Thyroid gland (tissue), 4 donors: ENCODE data around the gene CAPZB. TPM values are rescaled to one million over a fixed set of nuclear protein-coding genes. Genes with fewer than 3 reads are reported as not detected.

ENCODE experiments used
- DNase-seq, 2 donors: peaks; one replicate each; pipeline ENCODE4 v3.0.0-alpha.2; 2019
- H3K27ac ChIP-seq, 3 donors: fragments of 200-600 bp; sonication (generic); 1 replicate in 2 of 3; 2 replicates in 1 of 3; pipeline ENCODE4 v1.5.1; 2016 to 2019; ENCODE audit warnings: mild to moderate bottlenecking in 1 of 3, moderate library complexity in 1 of 3
- H3K27me3 ChIP-seq: fragments of 200-600 bp; sonication (generic); one replicate; pipeline ENCODE4 v1.5.1; 2019
- H3K36me3 ChIP-seq, 2 donors: fragments of 200-600 bp; sonication (generic); one replicate each; pipeline ENCODE4 v1.5.1; 2016 to 2019
- H3K4me1 ChIP-seq, 2 donors: fragments of 200-600 bp; sonication (generic); one replicate each; pipeline ENCODE4 v1.5.1; 2017 to 2019
- H3K4me3 ChIP-seq, 3 donors: fragments of 200-600 bp; sonication (generic); replicated peaks in 1 of 3; 1 replicate in 2 of 3; 2 replicates in 1 of 3; pipeline ENCODE4 v1.5.1; 2016; ENCODE audit warnings: mild to moderate bottlenecking in 1 of 3
- H3K9me3 ChIP-seq: fragments of 200-600 bp; sonication (generic); one replicate; pipeline ENCODE4 v1.5.1; 2017
- POLR2A ChIP-seq, 2 donors: fragments of 450-650 bp; IDR thresholded peaks; one replicate each; pipeline ENCODE4 v1.6.1; 2017; ENCODE audit warnings: antibody characterized with exemption in 2 of 2, mild to moderate bottlenecking in 2 of 2, moderate library complexity in 1 of 2
- WGBS, 2 donors: methylation state at CpG; one replicate each; pipeline ENCODE4 v1.1.5; 2017; 5-methylcytosine and 5-hydroxymethylcytosine counted together
- intact Hi-C: fragments of 100-400 bp; cut with DNase I; formaldehyde crosslinking; loops from one replicate; pipeline ENCODE4 v1.15.1; 2023
- total RNA-seq, 4 donors: library from RNA; depleted of rRNA; stranded (reverse); fragments of >200 nt; gene quantifications; one replicate each; pipeline ENCODE4 v1.2.3, GENCODE V29; 2016
- TF ChIP-seq, protein P1 (sequence below), 6 experiments: fragments of 200-600 bp in 3 of 6; fragments of 450-650 bp in 3 of 6; sonication (generic) in 3 of 6; IDR thresholded peaks; one replicate each; pipeline ENCODE4 v1.5.1; 2016 to 2019; ENCODE audit warnings: antibody characterized with exemption in 6 of 6, mild to moderate bottlenecking in 2 of 6, inconsistent platforms in 1 of 6, moderate library complexity in 1 of 6

CAPZB gene
- total RNA-seq, 4 donors from 2014 or later, result 75.4 to 116 (median 93.1) TPM

DNA sequence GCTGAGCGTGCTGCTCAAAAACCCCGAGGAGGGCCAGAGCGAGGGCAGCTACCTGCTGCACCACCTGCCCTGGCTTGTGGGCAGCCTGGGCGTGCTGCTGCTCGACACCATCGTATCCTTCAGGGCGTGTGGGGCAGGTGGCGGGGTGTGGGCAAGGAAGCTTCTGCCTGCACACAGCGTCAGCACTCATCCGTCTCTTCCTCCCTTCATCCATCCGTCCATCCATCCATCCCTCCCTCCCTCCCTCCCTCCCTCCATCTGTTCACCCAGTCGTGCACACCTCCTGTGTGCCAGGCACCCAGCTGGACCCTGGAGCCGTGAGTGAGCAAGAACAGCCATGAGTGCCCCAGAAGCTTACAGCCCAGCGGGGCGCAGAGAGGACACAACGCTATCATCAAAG, 158.0 kb downstream of the CAPZB start:
- TF ChIP-seq POLR2A (IDR thresholded peaks at IDR 0.05), result no peak
- TF ChIP-seq, protein P1, sequence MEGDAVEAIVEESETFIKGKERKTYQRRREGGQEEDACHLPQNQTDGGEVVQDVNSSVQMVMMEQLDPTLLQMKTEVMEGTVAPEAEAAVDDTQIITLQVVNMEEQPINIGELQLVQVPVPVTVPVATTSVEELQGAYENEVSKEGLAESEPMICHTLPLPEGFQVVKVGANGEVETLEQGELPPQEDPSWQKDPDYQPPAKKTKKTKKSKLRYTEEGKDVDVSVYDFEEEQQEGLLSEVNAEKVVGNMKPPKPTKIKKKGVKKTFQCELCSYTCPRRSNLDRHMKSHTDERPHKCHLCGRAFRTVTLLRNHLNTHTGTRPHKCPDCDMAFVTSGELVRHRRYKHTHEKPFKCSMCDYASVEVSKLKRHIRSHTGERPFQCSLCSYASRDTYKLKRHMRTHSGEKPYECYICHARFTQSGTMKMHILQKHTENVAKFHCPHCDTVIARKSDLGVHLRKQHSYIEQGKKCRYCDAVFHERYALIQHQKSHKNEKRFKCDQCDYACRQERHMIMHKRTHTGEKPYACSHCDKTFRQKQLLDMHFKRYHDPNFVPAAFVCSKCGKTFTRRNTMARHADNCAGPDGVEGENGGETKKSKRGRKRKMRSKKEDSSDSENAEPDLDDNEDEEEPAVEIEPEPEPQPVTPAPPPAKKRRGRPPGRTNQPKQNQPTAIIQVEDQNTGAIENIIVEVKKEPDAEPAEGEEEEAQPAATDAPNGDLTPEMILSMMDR (IDR thresholded peaks at IDR 0.05), result no peak
- H3K36me3 ChIP-seq, result peaks cover 24 to 33% of the 10 kb centered on the region in 2 donors
- no peaks in the 10 kb centered on the region for H3K9me3 ChIP-seq
- intact Hi-C loops, result no loop called here
- DNase-seq, result no peak
- no peak overlapping the region for H3K27ac ChIP-seq
- 87 to 95% methylated on average over 14 to 15 of the region's 16 CpGs for WGBS, 2 donors
- H3K27me3 ChIP-seq, result no peaks in the 10 kb centered on the region
- no peak overlapping the region for H3K4me3 ChIP-seq
- H3K4me1 ChIP-seq, result no peaks in the 10 kb centered on the region

GRCh38 chr1:19326748-19327065, 158.6 kb downstream of the CAPZB start:
- no peak for DNase-seq
- H3K4me3 ChIP-seq, result no peak overlapping the region
- no peak overlapping the region for H3K27ac ChIP-seq
- no peaks in the 10 kb centered on the region for H3K4me1 ChIP-seq
- peaks cover 24 to 33% of the 10 kb centered on the region in 2 donors for H3K36me3 ChIP-seq
- no peaks in the 10 kb centered on the region for H3K9me3 ChIP-seq
- 77 to 87% methylated on average over 4 to 6 of the region's 6 CpGs for WGBS, 2 donors
- no peak for TF ChIP-seq POLR2A (IDR thresholded peaks at IDR 0.05)
- TF ChIP-seq, protein P1 (IDR thresholded peaks at IDR 0.05), result no peak
- intact Hi-C loops, result no loop called here
- no peaks in the 10 kb centered on the region for H3K27me3 ChIP-seq

GRCh38 chr1:19325958-19326747, 159.2 kb downstream of the CAPZB start:
- H3K4me1 ChIP-seq, result no peaks in the 10 kb centered on the region
- H3K4me3 ChIP-seq, result no peak overlapping the region
- intact Hi-C loops, result no loop called here
- 92 to 96% methylated on average over 21 to 30 of the region's 32 CpGs for WGBS, 2 donors
- H3K27me3 ChIP-seq, result no peaks in the 10 kb centered on the region
- DNase-seq, result no peak
- peaks cover 24 to 33% of the 10 kb centered on the region in 2 donors for H3K36me3 ChIP-seq
- no peak overlapping the region for H3K27ac ChIP-seq
- H3K9me3 ChIP-seq, result no peaks in the 10 kb centered on the region
- TF ChIP-seq, protein P1 (IDR thresholded peaks at IDR 0.05), result no peak
- TF ChIP-seq POLR2A (IDR thresholded peaks at IDR 0.05), result no peak

GRCh38 chr1:19325368-19325957, 159.9 kb downstream of the CAPZB start:
- H3K27me3 ChIP-seq, result no peaks in the 10 kb centered on the region
- no peak overlapping the region for H3K4me3 ChIP-seq
- H3K27ac ChIP-seq, result no peak overlapping the region
- intact Hi-C loops, result no loop called here
- DNase-seq, result no peak
- TF ChIP-seq, protein P1 (IDR thresholded peaks at IDR 0.05), result no peak
- TF ChIP-seq POLR2A (IDR thresholded peaks at IDR 0.05), result no peak
- no peaks in the 10 kb centered on the region for H3K4me1 ChIP-seq
- H3K36me3 ChIP-seq, result peaks cover 24 to 33% of the 10 kb centered on the region in 2 donors
- H3K9me3 ChIP-seq, result no peaks in the 10 kb centered on the region
- WGBS, 2 donors, result 90 to 93% methylated on average over 10 to 18 of the region's 19 CpGs

DNA sequence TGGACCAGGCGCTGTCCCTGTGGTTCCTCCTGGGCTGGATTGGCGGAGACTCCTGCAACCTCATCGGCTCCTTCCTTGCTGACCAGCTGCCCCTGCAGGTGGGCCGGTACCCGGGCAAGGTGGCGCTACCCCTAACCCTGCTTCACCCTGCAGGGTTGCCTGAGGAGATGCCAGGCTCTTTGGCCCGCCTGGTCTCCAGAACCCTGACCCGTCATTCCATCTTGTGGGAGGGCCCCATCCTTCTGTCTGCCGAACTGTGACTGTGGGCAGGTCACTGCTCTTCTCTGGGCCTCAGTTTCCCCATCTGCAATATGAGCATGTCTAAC, 160.7 kb downstream of the CAPZB start:
- no peak overlapping the region for H3K27ac ChIP-seq
- WGBS, 2 donors, result 100% methylated on average over 3 to 5 of the region's 9 CpGs
- peaks cover 24 to 33% of the 10 kb centered on the region in 2 donors for H3K36me3 ChIP-seq
- TF ChIP-seq POLR2A (IDR thresholded peaks at IDR 0.05), result no peak
- TF ChIP-seq, protein P1 (IDR thresholded peaks at IDR 0.05), result no peak
- no peak overlapping the region for H3K4me3 ChIP-seq
- DNase-seq, result no peak
- intact Hi-C loops, result no loop called here
- no peaks in the 10 kb centered on the region for H3K4me1 ChIP-seq
- no peaks in the 10 kb centered on the region for H3K27me3 ChIP-seq
- H3K9me3 ChIP-seq, result no peaks in the 10 kb centered on the region
